CD8-positive, alpha-beta memory T cell (primary cell): Measurements from ENCODE around the gene NYAP2. TPM values are rescaled to one million over a fixed set of nuclear protein-coding genes. Genes with fewer than 3 reads are reported as not detected.

ENCODE experiments used
- CTCF ChIA-PET: fragments of 350-600 bp; sonication (Branson Sonifier 250); formaldehyde crosslinking; loops from one replicate; lab custom pipeline; 2021; ENCODE audit warnings: antibody characterized with exemption; lab: Charles Lee
- POLR2A ChIA-PET: fragments of 350-600 bp; sonication (Branson Sonifier 250); formaldehyde crosslinking; loops from one replicate; lab custom pipeline; 2021; ENCODE audit warnings: antibody characterized with exemption; lab: Charles Lee
- DNase-seq, 5 donors: peaks; one replicate each; pipeline versions ENCODE4 v3.0.0 to v3.0.0-alpha.2; 2020 to 2022; ENCODE audit warnings: mixed read lengths in 1 of 5
- H3K27ac ChIP-seq: one replicate; pipeline ENCODE4 v1.7.0; 2013; ENCODE audit warnings: low read depth, mild to moderate bottlenecking, low read length, moderate library complexity
- H3K27me3 ChIP-seq: 2 replicates; pipeline ENCODE4 v1.7.0; 2013; ENCODE audit warnings: low read length, mild to moderate bottlenecking; ENCODE audit not compliant: insufficient read depth, poor library complexity, severe bottlenecking
- H3K36me3 ChIP-seq: 2 replicates; pipeline ENCODE4 v1.7.0; 2013; ENCODE audit warnings: mild to moderate bottlenecking, low read length, moderate library complexity; ENCODE audit not compliant: insufficient read depth
- H3K4me1 ChIP-seq: 2 replicates; pipeline ENCODE4 v1.7.0; 2013; ENCODE audit warnings: mild to moderate bottlenecking, low read length, moderate library complexity; ENCODE audit not compliant: insufficient read depth
- H3K4me3 ChIP-seq: 2 replicates; pipeline ENCODE4 v1.7.0; 2013; ENCODE audit warnings: mild to moderate bottlenecking, low read length
- H3K9me3 ChIP-seq: 2 replicates; pipeline ENCODE4 v1.7.0; 2013; ENCODE audit warnings: mild to moderate bottlenecking, low read length
- H3K27ac Mint-ChIP-seq, 8 donors: one replicate each; pipeline ENCODE4 v1.8.0; 2020 to 2021; ENCODE audit warnings: mixed read lengths in 8 of 8, mild to moderate bottlenecking in 6 of 8, inconsistent platforms in 3 of 8, moderate library complexity in 3 of 8
- H3K27me3 Mint-ChIP-seq, 2 donors: one replicate each; pipeline ENCODE4 v1.8.0; 2020 to 2021; ENCODE audit warnings: mixed read lengths in 2 of 2, mild to moderate bottlenecking in 1 of 2, moderate library complexity in 1 of 2
- H3K36me3 Mint-ChIP-seq, 3 donors: one replicate each; pipeline ENCODE4 v1.8.0; 2020 to 2021; ENCODE audit warnings: mixed read lengths in 3 of 3, inconsistent platforms in 1 of 3, mild to moderate bottlenecking in 1 of 3
- H3K4me1 Mint-ChIP-seq, 3 donors: one replicate each; pipeline ENCODE4 v1.8.0; 2020 to 2021; ENCODE audit warnings: mixed read lengths in 3 of 3, inconsistent platforms in 1 of 3, mild to moderate bottlenecking in 1 of 3
- H3K4me3 Mint-ChIP-seq, 7 donors: one replicate each; pipeline ENCODE4 v1.8.0; 2020 to 2021; ENCODE audit warnings: mixed read lengths in 7 of 7, mild to moderate bottlenecking in 6 of 7, moderate library complexity in 4 of 7, inconsistent platforms in 2 of 7
- H3K9me3 Mint-ChIP-seq, 5 donors: one replicate each; pipeline ENCODE4 v1.8.0; 2020 to 2022; ENCODE audit warnings: mixed read lengths in 5 of 5, mild to moderate bottlenecking in 3 of 5, moderate library complexity in 2 of 5, inconsistent platforms in 1 of 5
- polyA plus RNA-seq: library from polyadenylated mRNA; unstranded; fragments of 300-500 nt; fragmentation: Illumina TruSeq; gene quantifications from one replicate; pipeline ENCODE4 v1.2.3, GENCODE V29; 2021
- total RNA-seq, 2 experiments: library from RNA; stranded (reverse); gene quantifications; one replicate each; pipeline ENCODE4 v1.2.3, GENCODE V29; 2021

NYAP2 gene
- total and polyA plus RNA-seq, 3 experiments from 2014 or later, result not detected

GRCh38 chr2:225678792-225679191 lies 279.3 kb downstream of the NYAP2 start:
- H3K36me3 Mint-ChIP-seq, result no peaks in the 10 kb centered on the region
- Histone ChIP-seq H3K4me3 (no peak overlapping the region), H3K27me3 (no peaks in the 10 kb centered on the region), H3K36me3 (no peaks in the 10 kb centered on the region), H3K4me1 (no peaks in the 10 kb centered on the region), H3K9me3 (no peaks in the 10 kb centered on the region), H3K27ac (no peak overlapping the region)
- no peak for DNase-seq
- H3K4me3 Mint-ChIP-seq, result no peak overlapping the region
- peaks cover 6 to 23% of the 10 kb centered on the region in 2 donors for H3K27me3 Mint-ChIP-seq
- H3K4me1 Mint-ChIP-seq, result no peaks in the 10 kb centered on the region
- no peaks in the 10 kb centered on the region for H3K9me3 Mint-ChIP-seq
- ChIA-PET POLR2A (no interaction called here), CTCF (no interaction called here)
- H3K27ac Mint-ChIP-seq, result no peak overlapping the region

DNA sequence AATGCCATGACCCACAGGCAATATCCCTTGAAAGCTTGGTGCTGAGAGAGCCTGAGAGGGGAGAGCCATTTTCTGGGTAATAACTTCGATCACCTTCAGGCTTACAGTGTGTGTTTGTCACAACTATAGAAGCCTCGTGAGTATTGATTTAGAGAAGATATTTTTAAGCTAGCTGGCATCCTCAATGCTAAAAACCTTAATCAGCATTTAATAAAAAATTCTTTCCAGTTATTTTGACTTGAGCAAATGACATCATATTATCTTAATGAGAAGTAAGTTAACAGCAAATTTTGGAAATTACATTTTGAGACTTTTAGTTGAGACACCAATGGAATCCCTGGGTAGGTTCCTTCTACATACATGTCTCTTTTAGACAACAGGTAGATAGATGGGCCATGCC lies 283.7 kb downstream of the NYAP2 start:
- no peak overlapping the region for H3K4me3 Mint-ChIP-seq
- H3K9me3 Mint-ChIP-seq, result no peaks in the 10 kb centered on the region
- Histone ChIP-seq H3K4me1 (no peaks in the 10 kb centered on the region), H3K9me3 (no peaks in the 10 kb centered on the region), H3K27me3 (no peaks in the 10 kb centered on the region), H3K4me3 (no peak overlapping the region), H3K36me3 (no peaks in the 10 kb centered on the region), H3K27ac (no peak overlapping the region)
- CTCF ChIA-PET, result no interaction called here
- H3K27ac Mint-ChIP-seq, result no peak overlapping the region
- H3K4me1 Mint-ChIP-seq, result no peaks in the 10 kb centered on the region
- POLR2A ChIA-PET, result no interaction called here
- no peaks in the 10 kb centered on the region for H3K36me3 Mint-ChIP-seq
- peaks cover 6 to 27% of the 10 kb centered on the region in 2 donors for H3K27me3 Mint-ChIP-seq
- DNase-seq, result no peak

DNA sequence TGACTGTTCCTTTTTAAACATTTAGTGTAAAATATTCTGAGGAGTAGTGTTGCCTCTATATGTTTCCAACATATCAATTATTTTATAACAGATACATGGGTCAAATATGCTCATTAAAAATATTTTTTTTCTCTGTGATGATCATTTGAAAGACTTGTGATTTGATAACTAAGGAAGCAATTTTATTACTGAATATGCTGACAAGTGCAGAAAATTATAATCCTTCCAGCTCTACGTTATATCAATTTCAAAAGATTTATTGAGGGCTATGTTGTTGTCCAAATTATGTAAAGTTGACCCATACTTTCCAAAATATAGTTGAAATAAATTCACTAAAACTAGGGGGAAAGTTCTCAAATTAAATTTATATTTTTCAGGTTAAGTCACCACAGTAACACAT lies 290.6 kb downstream of the NYAP2 start:
- peaks cover 6 to 16% of the 10 kb centered on the region in 2 donors for H3K27me3 Mint-ChIP-seq

GRCh38 chr2:225691711-225692110 lies 292.2 kb downstream of the NYAP2 start:
- H3K36me3 ChIP-seq, result no peaks in the 10 kb centered on the region
- no peaks in the 10 kb centered on the region for H3K4me1 Mint-ChIP-seq
- H3K4me3 Mint-ChIP-seq, result no peak overlapping the region
- H3K4me3 ChIP-seq, result no peak overlapping the region
- no peaks in the 10 kb centered on the region for H3K27me3 ChIP-seq
- CTCF ChIA-PET, result no interaction called here
- H3K9me3 Mint-ChIP-seq, result no peaks in the 10 kb centered on the region
- no peaks in the 10 kb centered on the region for H3K9me3 ChIP-seq
- H3K4me1 ChIP-seq, result no peaks in the 10 kb centered on the region
- POLR2A ChIA-PET, result no interaction called here
- no peak for DNase-seq
- no peaks in the 10 kb centered on the region for H3K36me3 Mint-ChIP-seq
- peak overlapping the region in 1 of 8 donors; percentile 12 for H3K27ac Mint-ChIP-seq
- no peak overlapping the region for H3K27ac ChIP-seq
- H3K27me3 Mint-ChIP-seq, result peaks cover 6 to 16% of the 10 kb centered on the region in 2 donors

More for the DNA sequence above, 290.6 kb downstream of the NYAP2 start:
- POLR2A ChIA-PET, result no interaction called here
- Histone ChIP-seq H3K36me3 (no peaks in the 10 kb centered on the region), H3K4me3 (no peak overlapping the region), H3K27ac (no peak overlapping the region), H3K9me3 (no peaks in the 10 kb centered on the region), H3K27me3 (no peaks in the 10 kb centered on the region), H3K4me1 (no peaks in the 10 kb centered on the region)
- CTCF ChIA-PET, result no interaction called here
- DNase-seq, result no peak
- Mint-ChIP-seq H3K27ac (no peak overlapping the region), H3K9me3 (no peaks in the 10 kb centered on the region), H3K4me3 (no peak overlapping the region), H3K36me3 (no peaks in the 10 kb centered on the region), H3K4me1 (no peaks in the 10 kb centered on the region)

- no peaks in the 10 kb centered on the region for H3K4me1 Mint-ChIP-seq
- CTCF ChIA-PET, result no interaction called here
- no peaks in the 10 kb centered on the region for H3K4me1 ChIP-seq
- no peaks in the 10 kb centered on the region for H3K9me3 ChIP-seq
- DNase-seq, result no peak
- H3K27me3 Mint-ChIP-seq, result peaks cover 6 to 14% of the 10 kb centered on the region in 2 donors
- H3K4me3 Mint-ChIP-seq, result no peak overlapping the region
- no peaks in the 10 kb centered on the region for H3K27me3 ChIP-seq
- no peak overlapping the region for H3K4me3 ChIP-seq
- H3K27ac ChIP-seq, result no peak overlapping the region
- H3K9me3 Mint-ChIP-seq, result no peaks in the 10 kb centered on the region
- no peak overlapping the region for H3K27ac Mint-ChIP-seq
- H3K36me3 Mint-ChIP-seq, result no peaks in the 10 kb centered on the region
- POLR2A ChIA-PET, result no interaction called here
- H3K36me3 ChIP-seq, result no peaks in the 10 kb centered on the region
Measured at GRCh38 chr2:225693259-225693658, 293.7 kb downstream of the NYAP2 start.

- Histone ChIP-seq H3K4me1 (no peaks in the 10 kb centered on the region), H3K36me3 (no peaks in the 10 kb centered on the region), H3K27me3 (no peaks in the 10 kb centered on the region), H3K27ac (no peak overlapping the region), H3K9me3 (no peaks in the 10 kb centered on the region), H3K4me3 (no peak overlapping the region)
- Mint-ChIP-seq H3K4me3 (no peak overlapping the region), H3K9me3 (no peaks in the 10 kb centered on the region), H3K4me1 (no peaks in the 10 kb centered on the region), H3K27ac (no peak overlapping the region), H3K36me3 (no peaks in the 10 kb centered on the region), H3K27me3 (peaks cover 6 to 14% of the 10 kb centered on the region in 2 donors)
- no peak for DNase-seq
- CTCF ChIA-PET, result no interaction called here
- POLR2A ChIA-PET, result no interaction called here
Measured at GRCh38 chr2:225694664-225695063, 295.2 kb downstream of the NYAP2 start.

DNA sequence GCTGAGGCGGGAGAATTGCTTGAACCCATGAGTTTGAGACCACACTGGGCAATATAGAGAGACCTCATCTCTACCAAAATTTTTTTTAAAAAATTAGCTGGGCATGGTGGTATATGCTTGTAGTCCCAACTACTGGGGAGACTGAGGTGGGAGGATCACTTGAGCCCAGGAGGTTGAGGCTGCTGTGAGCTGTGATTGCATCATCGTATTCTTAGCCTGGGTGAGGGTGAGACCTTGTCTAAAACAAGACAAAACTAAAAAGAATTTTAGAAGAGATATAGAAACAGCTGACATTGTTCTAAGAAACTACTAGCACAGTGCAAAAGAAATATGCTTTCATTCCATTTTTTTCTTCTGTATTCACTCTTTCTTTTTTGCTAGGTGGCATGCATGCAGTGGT lies 298.4 kb downstream of the NYAP2 start:
- CTCF ChIA-PET, result no interaction called here
- H3K27ac Mint-ChIP-seq, result no peak overlapping the region

More for the DNA sequence above, 298.4 kb downstream of the NYAP2 start:
- Mint-ChIP-seq H3K36me3 (no peaks in the 10 kb centered on the region), H3K4me1 (no peaks in the 10 kb centered on the region), H3K27me3 (peaks cover 0 to 9% of the 10 kb centered on the region in 2 donors), H3K9me3 (no peaks in the 10 kb centered on the region), H3K4me3 (no peak overlapping the region)
- no peaks in the 10 kb centered on the region for H3K27me3 ChIP-seq
- POLR2A ChIA-PET, result no interaction called here
- H3K36me3 ChIP-seq, result no peaks in the 10 kb centered on the region
- H3K4me3 ChIP-seq, result no peak overlapping the region
- H3K27ac ChIP-seq, result no peak overlapping the region
- no peaks in the 10 kb centered on the region for H3K4me1 ChIP-seq
- no peaks in the 10 kb centered on the region for H3K9me3 ChIP-seq
- DNase-seq, result no peak
